K562 (cell line): ENCODE data around the gene RO60. TPM values are rescaled to one million over a fixed set of nuclear protein-coding genes. Genes with fewer than 3 reads are reported as not detected.

ENCODE experiments used
- ATAC-seq: fragments of 200-7000 bp; cut with Tn5 transposase; 3 replicates; pipeline ENCODE4 v1.9.1; 2020; ENCODE audit warnings: moderate library complexity
- BruUV-seq: library from RNA; stranded (reverse); fragments of 400-500 nt; replicated peaks from 2 replicates; lab custom pipeline; 2021; lab: Mats Ljungman, UMichigan
- CTCF ChIA-PET: fragments of 300-600 bp; formaldehyde crosslinking; extraction: SDS; loops from one replicate; lab custom pipeline; 2021; ENCODE audit warnings: low intra/inter-chr PET ratio; lab: Yijun Ruan, JAX
- POLR2A ChIA-PET: fragments of 300-600, 350-650 bp; sonication (Branson Sonifier 250); formaldehyde crosslinking; extraction: SDS; loops from one replicate; lab custom pipeline; 2021; ENCODE audit warnings: antibody characterized with exemption, inconsistent platforms; lab: Yijun Ruan, JAX
- DNase-seq, 4 experiments: peaks; one replicate each; pipeline versions ENCODE4 v3.0.0 to v3.0.0-alpha.2; 2011 to 2018; ENCODE audit warnings: low spot score in 3 of 4, mixed read lengths in 3 of 4; ENCODE audit errors: extremely low read depth in 1 of 4
- FAIRE-seq: peaks from 2 replicates; lab custom pipeline; 2011; peaks lifted over from hg19 to GRCh38; lab: Jason Lieb, UNC
- H2AFZ ChIP-seq: 2 replicates; pipeline ENCODE4 v1.6.0; 2011; ENCODE audit warnings: low read depth, low read length, control low read depth, inconsistent platforms
- H3K27ac ChIP-seq: fragments of 200-600 bp; 3 replicates; pipeline ENCODE4 v1.8.0; 2011; ENCODE audit warnings: low read depth, mild to moderate bottlenecking, control low read depth, inconsistent platforms, low read length, moderate library complexity, mixed read lengths; ENCODE audit errors: extremely low read depth
- H3K27me3 ChIP-seq, 2 experiments: fragments of 300-600 bp in 1 of 2; 2 replicates in 1 of 2; 3 replicates in 1 of 2; pipeline versions ENCODE4 v1.6.0 to v1.8.0; 2011; ENCODE audit warnings: inconsistent platforms in 2 of 2, low read length in 2 of 2, mild to moderate bottlenecking in 1 of 2, mixed read lengths in 1 of 2, moderate library complexity in 1 of 2; ENCODE audit not compliant: control insufficient read depth in 2 of 2, insufficient read depth in 2 of 2
- H3K36me3 ChIP-seq: fragments of 300-600 bp; 3 replicates; pipeline ENCODE4 v1.8.0; 2011; ENCODE audit warnings: mild to moderate bottlenecking, low read length, inconsistent platforms; ENCODE audit not compliant: control insufficient read depth, insufficient read depth
- H3K4me1 ChIP-seq, 2 experiments: fragments of 200-600 bp in 1 of 2; replicated peaks in 1 of 2; 2 replicates in 1 of 2; 3 replicates in 1 of 2; pipeline versions ENCODE4 v1.5.1 to v1.8.0; 2011; ENCODE audit warnings: inconsistent platforms in 2 of 2, low read length in 2 of 2, mild to moderate bottlenecking in 1 of 2, mixed read lengths in 1 of 2, moderate library complexity in 1 of 2; ENCODE audit not compliant: control insufficient read depth in 2 of 2, insufficient read depth in 2 of 2
- H3K4me2 ChIP-seq: 2 replicates; pipeline ENCODE4 v1.6.1; 2011; ENCODE audit warnings: low read length, control low read depth, inconsistent platforms, mixed read lengths; ENCODE audit not compliant: insufficient read depth
- H3K4me3 ChIP-seq: fragments of 200-600 bp; sonication (generic), shearing (Covaris generic); 2 replicates; pipeline ENCODE4 v1.5.1; 2016; ENCODE audit warnings: control low read depth, inconsistent platforms
- H3K79me2 ChIP-seq: fragments of 200-600 bp; 3 replicates; pipeline ENCODE4 v1.8.0; 2011; ENCODE audit warnings: low read length, inconsistent platforms; ENCODE audit not compliant: control insufficient read depth, insufficient read depth
- H3K9ac ChIP-seq, 2 experiments: 2 replicates each; pipeline versions ENCODE4 v1.6.0 to v1.6.1; 2011; ENCODE audit warnings: low read depth in 2 of 2, low read length in 2 of 2, control low read depth in 1 of 2, inconsistent platforms in 1 of 2, mild to moderate bottlenecking in 1 of 2, mixed read lengths in 1 of 2; ENCODE audit not compliant: insufficient read depth in 1 of 2
- H3K9me1 ChIP-seq: one replicate; pipeline ENCODE4 v1.6.0; 2011; ENCODE audit warnings: inconsistent platforms, mild to moderate bottlenecking, low read length, moderate library complexity; ENCODE audit not compliant: control insufficient read depth, insufficient read depth
- H3K9me3 ChIP-seq: replicated peaks from 2 replicates; pipeline ENCODE4 v1.5.1; 2011; ENCODE audit warnings: low read depth, low read length, inconsistent platforms; ENCODE audit not compliant: control insufficient read depth, insufficient read depth
- H4K20me1 ChIP-seq: replicated peaks from 2 replicates; pipeline ENCODE4 v1.6.1; 2011; ENCODE audit warnings: low read length, inconsistent platforms, mixed read lengths; ENCODE audit not compliant: control insufficient read depth, insufficient read depth
- DPF2 ChIP-seq: fragments of 450-650 bp; IDR thresholded peaks from 2 replicates; pipeline ENCODE4 v1.6.1; 2016
- MEIS2 ChIP-seq: fragments of 450-650 bp; IDR thresholded peaks from 2 replicates; pipeline ENCODE4 v1.6.1; 2014; ENCODE audit warnings: mild to moderate bottlenecking; ENCODE audit not compliant: partially characterized antibody
- WGBS: fragments of 100-300 bp; shearing (Covaris generic); methylation state at CpG from one replicate; pipeline ENCODE4 v1.1.6; 2016; ENCODE audit warnings: low coverage, mixed read lengths; ENCODE audit not compliant: insufficient coverage; ENCODE audit errors: missing lambda C conversion rate; 5-methylcytosine and 5-hydroxymethylcytosine counted together
- in situ Hi-C: fragments of 300-500 bp; cut with MboI; formaldehyde crosslinking; loops from 4 replicates; pipeline ENCODE4 v1.15.0; 2018; ENCODE audit warnings: inconsistent platforms, mixed read lengths
- intact Hi-C: fragments of 100-400 bp; cut with micrococcal nuclease; formaldehyde crosslinking; loops from 2 replicates; pipeline ENCODE4 v1.14.2; 2022
- polyA plus RNA-seq, 8 experiments: library from polyadenylated mRNA; depleted of rRNA in 4 of 8; stranded (reverse) in 5 of 8; unstranded in 3 of 8; fragments of >200 nt; fragmentation: Nextera tagmentation in 2 of 8; fragmentation: Illumina TruSeq in 1 of 8; extraction: Ambion mirVana in 2 of 8; extraction: Trizol in 1 of 8; gene quantifications; 2 replicates each; pipeline versions ENCODE4 v1.2.1 to v1.2.3, GENCODE V29; 2011 to 2014; ENCODE audit warnings: inconsistent platforms in 1 of 8, missing spikeins in 1 of 8
- total RNA-seq, 7 experiments: library from RNA; depleted of rRNA in 6 of 7; stranded (reverse); fragments of >200 nt in 6 of 7; fragmentation: Illumina TruSeq in 2 of 7; extraction: Trizol in 2 of 7; gene quantifications; 2 replicates each; pipeline versions ENCODE4 v1.2.1 to v1.2.3, GENCODE V29; 2011 to 2021; ENCODE audit warnings: low replicate concordance in 1 of 7
- TF ChIP-seq, protein P1 (sequence below), 2 experiments: IDR thresholded peaks in 1 of 2; conservative IDR thresholded peaks in 1 of 2; 2 replicates each; pipeline ENCODE4 v1.6.1; 2016; ENCODE audit warnings: low read depth in 2 of 2, mild to moderate bottlenecking in 1 of 2, missing compliant biosample characterization in 1 of 2, missing genetic modification characterization in 1 of 2, moderate library complexity in 1 of 2

RO60 gene
- total and polyA plus RNA-seq, 9 of the 15 experiments (the other 6 are each of a cell fraction or from before 2014, with no cell fraction given) = 24.9 to 187 (median 101) TPM

DNA sequence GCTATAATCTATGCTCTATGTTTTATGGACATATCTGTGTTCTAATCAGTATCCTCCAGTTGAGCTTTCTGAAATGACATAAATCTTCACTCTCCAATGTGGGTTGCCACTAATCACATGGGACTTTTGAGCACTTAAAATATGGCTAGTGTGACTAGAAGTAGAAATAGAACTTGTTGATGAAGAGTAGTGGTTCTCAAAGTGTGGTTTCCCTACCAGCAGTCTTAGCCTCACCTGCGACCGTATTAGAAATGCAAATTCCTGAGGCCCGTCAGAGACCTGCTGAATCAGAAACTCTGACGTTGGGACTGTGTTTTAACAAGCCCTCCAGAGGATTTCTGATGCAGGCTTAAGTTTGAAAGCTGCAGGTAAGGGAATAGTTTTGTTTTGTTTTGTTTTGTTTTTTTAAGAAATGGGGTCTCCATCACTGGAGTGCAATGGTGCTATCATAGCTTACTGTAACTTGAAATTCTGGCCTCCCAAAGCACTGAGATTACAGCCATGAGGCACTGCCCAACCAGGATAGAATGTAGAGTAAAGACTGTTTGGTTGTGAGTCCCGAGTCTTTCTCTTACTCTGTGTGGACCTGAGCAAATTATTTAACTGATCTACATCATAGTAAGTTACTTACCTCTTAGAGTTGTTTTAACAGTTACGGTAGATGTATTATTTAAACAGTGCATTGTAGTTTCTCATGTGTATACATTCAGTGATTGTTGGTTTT, 24.1 kb downstream of the RO60 start:
- FAIRE-seq (no peak), DNase-seq (no peak), ATAC-seq (no peak; the same call in 2 of the 3 replicates)
- Histone ChIP-seq H3K4me1 (no peaks in the 10 kb centered on the region), H3K36me3 (peaks cover 84% of the 10 kb centered on the region), H3K4me2 (no peak overlapping the region), H2AFZ (no peak overlapping the region), H3K27ac (no peak overlapping the region), H3K4me3 (no peak overlapping the region), H3K9me3 (no peaks in the 10 kb centered on the region; the same call in 1 of the 2 replicates), H3K9ac (no peak overlapping the region), H3K27me3 (no peaks in the 10 kb centered on the region), H3K9me1 (no peaks in the 10 kb centered on the region), H3K79me2 (no peaks in the 10 kb centered on the region), H4K20me1 (no peaks in the 10 kb centered on the region)
- 85% methylated on average over 6 of the region's 6 CpGs for WGBS
- in situ Hi-C loops = no loop called here
- TF ChIP-seq, protein P1, sequence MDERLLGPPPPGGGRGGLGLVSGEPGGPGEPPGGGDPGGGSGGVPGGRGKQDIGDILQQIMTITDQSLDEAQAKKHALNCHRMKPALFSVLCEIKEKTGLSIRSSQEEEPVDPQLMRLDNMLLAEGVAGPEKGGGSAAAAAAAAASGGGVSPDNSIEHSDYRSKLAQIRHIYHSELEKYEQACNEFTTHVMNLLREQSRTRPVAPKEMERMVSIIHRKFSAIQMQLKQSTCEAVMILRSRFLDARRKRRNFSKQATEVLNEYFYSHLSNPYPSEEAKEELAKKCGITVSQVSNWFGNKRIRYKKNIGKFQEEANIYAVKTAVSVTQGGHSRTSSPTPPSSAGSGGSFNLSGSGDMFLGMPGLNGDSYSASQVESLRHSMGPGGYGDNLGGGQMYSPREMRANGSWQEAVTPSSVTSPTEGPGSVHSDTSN (CRISPR knock-in tag; IDR thresholded peaks at IDR 0.05; ENCODE audit: low read depth) = no peak
- TF ChIP-seq, protein P1 (tag; conservative IDR thresholded peaks at IDR 0.05; ENCODE audit: low read depth) = peak; percentile 79
- TF ChIP-seq DPF2 (no peak), MEIS2 (peak; percentile 68)
- ChIA-PET CTCF (no interaction called here), POLR2A (interaction anchor here (0.8 to 4.9 kb wide), 4 partner anchors 10 to 32 kb away, joined by 3 to 21 read pairs (median 4); no protein-coding TSS in a partner anchor)
- BruUV-seq = no TSS peak
- intact Hi-C loops = loop anchor here (2.0 kb wide), 1 partner anchor 13 kb away; no protein-coding TSS in a partner anchor
